H1 (cell line): Measurements from ENCODE around the gene PTPN13. TPM values are rescaled to one million over a fixed set of nuclear protein-coding genes. Genes with fewer than 3 reads are reported as not detected.

Source experiments
- CTCF ChIA-PET: fragments of 300-600 bp; sonication (Branson Sonifier 250); formaldehyde crosslinking; loops from one replicate; lab custom pipeline; 2021; ENCODE audit not compliant: partially characterized antibody; lab: Charles Lee
- POLR2A ChIA-PET: fragments of 300-600 bp; sonication (Branson Sonifier 250); formaldehyde crosslinking; loops from one replicate; lab custom pipeline; 2021; ENCODE audit warnings: inconsistent platforms; ENCODE audit not compliant: partially characterized antibody; lab: Charles Lee
- DNase-seq, 2 experiments: peaks; one replicate each; pipeline versions ENCODE4 v3.0.0 to v3.0.0-alpha.2; 2010 to 2022; ENCODE audit warnings: low spot score in 2 of 2, low read depth in 1 of 2, mixed read lengths in 1 of 2
- FAIRE-seq: peaks from 2 replicates; lab custom pipeline; 2011; peaks lifted over from hg19 to GRCh38; lab: Jason Lieb, UNC
- H2AFZ ChIP-seq: 2 replicates; pipeline ENCODE4 v1.8.1; 2012; ENCODE audit warnings: low read length, inconsistent platforms
- H2AK5ac ChIP-seq: 2 replicates; pipeline ENCODE4 v1.6.1; 2013; ENCODE audit warnings: low read depth, low read length
- H2BK120ac ChIP-seq: replicated peaks from 2 replicates; pipeline ENCODE3; 2013; ENCODE audit warnings: low read depth, low read length, inconsistent platforms
- H2BK12ac ChIP-seq: 2 replicates; pipeline ENCODE4 v1.6.1; 2013; ENCODE audit warnings: low read depth, low read length
- H2BK15ac ChIP-seq: 2 replicates; pipeline ENCODE4 v1.6.1; 2013; ENCODE audit warnings: low read length
- H2BK20ac ChIP-seq: 2 replicates; pipeline ENCODE4 v1.6.1; 2013; ENCODE audit warnings: low read length
- H2BK5ac ChIP-seq: 2 replicates; pipeline ENCODE4 v1.6.1; 2013; ENCODE audit warnings: low read depth, low read length
- H3K14ac ChIP-seq: 2 replicates; pipeline ENCODE4 v1.6.1; 2013; ENCODE audit warnings: inconsistent platforms; ENCODE audit not compliant: insufficient read length
- H3K18ac ChIP-seq: 2 replicates; pipeline ENCODE4 v1.6.1; 2013; ENCODE audit warnings: low read length; ENCODE audit errors: extremely low read depth
- H3K23ac ChIP-seq: 2 replicates; pipeline ENCODE4 v1.6.1; 2013; ENCODE audit warnings: inconsistent platforms; ENCODE audit not compliant: insufficient read length
- H3K23me2 ChIP-seq: 2 replicates; pipeline ENCODE4 v1.6.1; 2013; ENCODE audit warnings: low read depth, low read length
- H3K27ac ChIP-seq: 2 replicates; pipeline ENCODE4 v1.6.1; 2011; ENCODE audit warnings: low read depth, low read length, inconsistent platforms
- H3K27me3 ChIP-seq, 4 experiments: replicated peaks in 1 of 4; 1 replicate in 1 of 4; 2 replicates in 3 of 4; pipeline versions ENCODE4 v1.6.1 to v1.8.1; 2011 to 2013; ENCODE audit warnings: low read length in 3 of 4, mild to moderate bottlenecking in 3 of 4, inconsistent platforms in 2 of 4, mixed read lengths in 2 of 4, moderate library complexity in 1 of 4; ENCODE audit not compliant: control insufficient read depth in 3 of 4, insufficient read depth in 3 of 4; ENCODE audit errors: extremely low read depth in 1 of 4
- H3K36me3 ChIP-seq, 4 experiments: 2 replicates each; pipeline versions ENCODE4 v1.6.1 to v1.8.1; 2011 to 2013; ENCODE audit warnings: mild to moderate bottlenecking in 4 of 4, low read length in 3 of 4, moderate library complexity in 2 of 4, control low read depth in 1 of 4, inconsistent platforms in 1 of 4; ENCODE audit not compliant: insufficient read depth in 4 of 4, control insufficient read depth in 2 of 4
- H3K4ac ChIP-seq: replicated peaks from 2 replicates; pipeline ENCODE3; 2013; ENCODE audit warnings: low read length, low read depth, mixed read lengths, inconsistent platforms; ENCODE audit not compliant: insufficient read length
- H3K4me1 ChIP-seq, 4 experiments: replicated peaks in 1 of 4; 1 replicate in 1 of 4; 2 replicates in 3 of 4; pipeline versions ENCODE4 v1.6.1 to v1.8.1; 2011 to 2013; ENCODE audit warnings: low read length in 3 of 4, inconsistent platforms in 2 of 4, mixed read lengths in 1 of 4; ENCODE audit not compliant: insufficient read depth in 4 of 4, control insufficient read depth in 3 of 4
- H3K4me2 ChIP-seq, 2 experiments: 2 replicates each; pipeline versions ENCODE4 v1.6.1 to v1.8.1; 2011 to 2013; ENCODE audit warnings: low read depth in 2 of 2, low read length in 2 of 2, control low read depth in 1 of 2, inconsistent platforms in 1 of 2, mild to moderate bottlenecking in 1 of 2; ENCODE audit not compliant: insufficient read depth in 1 of 2
- H3K4me3 ChIP-seq, 4 experiments: fragments of 200-600, 300-600 bp in 1 of 4; sonication (generic), shearing (Covaris generic), sonication (Bioruptor Twin) in 1 of 4; 2 replicates each; pipeline versions ENCODE4 v1.5.1 to v1.8.1; 2011 to 2016; ENCODE audit warnings: low read length in 4 of 4, low read depth in 3 of 4, control low read depth in 2 of 4, inconsistent platforms in 2 of 4, mild to moderate bottlenecking in 2 of 4, mixed read lengths in 1 of 4, moderate library complexity in 1 of 4; ENCODE audit not compliant: insufficient read depth in 2 of 4; ENCODE audit errors: extremely low read depth in 1 of 4
- H3K56ac ChIP-seq: replicated peaks from 2 replicates; pipeline ENCODE3; 2013; ENCODE audit warnings: low read depth, mild to moderate bottlenecking, mixed read lengths, low read length, inconsistent platforms; ENCODE audit not compliant: insufficient read length
- H3K79me1 ChIP-seq: 2 replicates; pipeline ENCODE4 v1.6.1; 2013; ENCODE audit warnings: low read depth, low read length, control low read depth
- H3K79me2 ChIP-seq, 2 experiments: 2 replicates each; pipeline versions ENCODE4 v1.6.1 to v1.8.1; 2012 to 2013; ENCODE audit warnings: low read length in 2 of 2, mild to moderate bottlenecking in 2 of 2, inconsistent platforms in 1 of 2; ENCODE audit not compliant: insufficient read depth in 2 of 2, control insufficient read depth in 1 of 2
- H3K9ac ChIP-seq, 4 experiments: replicated peaks in 1 of 4; 1 replicate in 1 of 4; 2 replicates in 3 of 4; pipeline versions ENCODE4 v1.6.1 to v1.8.1; 2011 to 2013; ENCODE audit warnings: low read depth in 3 of 4, low read length in 3 of 4, control low read depth in 2 of 4, mild to moderate bottlenecking in 2 of 4, moderate library complexity in 2 of 4, inconsistent platforms in 1 of 4; ENCODE audit errors: extremely low read depth in 1 of 4
- H3K9me3 ChIP-seq, 2 experiments: 2 replicates each; pipeline versions ENCODE4 v1.6.1 to v1.8.1; 2012 to 2013; ENCODE audit warnings: mild to moderate bottlenecking in 2 of 2, moderate library complexity in 2 of 2, control low read depth in 1 of 2, inconsistent platforms in 1 of 2, low read depth in 1 of 2, low read length in 1 of 2, mixed read lengths in 1 of 2; ENCODE audit not compliant: insufficient read depth in 2 of 2
- H4K20me1 ChIP-seq, 2 experiments: replicated peaks in 1 of 2; 2 replicates each; pipeline versions ENCODE3 to v1.8.1; 2011 to 2013; ENCODE audit warnings: inconsistent platforms in 2 of 2, low read length in 2 of 2, mild to moderate bottlenecking in 1 of 2; ENCODE audit not compliant: insufficient read depth in 2 of 2, control insufficient read depth in 1 of 2
- H4K5ac ChIP-seq: 2 replicates; pipeline ENCODE4 v1.6.1; 2013; ENCODE audit warnings: low read length, low read depth, mixed read lengths, inconsistent platforms; ENCODE audit not compliant: insufficient read length
- H4K8ac ChIP-seq: 2 replicates; pipeline ENCODE4 v1.8.0; 2013; ENCODE audit warnings: mild to moderate bottlenecking, moderate library complexity, low read length, inconsistent platforms; ENCODE audit not compliant: insufficient read depth; ENCODE audit errors: extremely low read depth
- H4K91ac ChIP-seq: replicated peaks from 2 replicates; pipeline ENCODE3; 2013; ENCODE audit warnings: low read length, mixed read lengths, inconsistent platforms; ENCODE audit not compliant: insufficient read length
- ASH2L ChIP-seq: fragments of 200-600, 300-600 bp; sonication (generic); IDR thresholded peaks from one replicate; pipeline ENCODE4 v1.7.1; 2017; ENCODE audit warnings: low read length
- CTBP2 ChIP-seq: IDR thresholded peaks from 2 replicates; pipeline ENCODE4 v1.7.0; 2011; ENCODE audit warnings: borderline replicate concordance, mild to moderate bottlenecking, moderate library complexity, mixed read lengths, low read length; ENCODE audit not compliant: insufficient read depth, insufficient read length
- CTCF ChIP-seq, 3 experiments: IDR thresholded peaks; 1 replicate in 2 of 3; 2 replicates in 1 of 3; pipeline versions ENCODE4 v1.5.1 to v1.6.1; 2011; ENCODE audit warnings: low read length in 3 of 3, mild to moderate bottlenecking in 3 of 3, inconsistent platforms in 2 of 3, low read depth in 1 of 3, moderate library complexity in 1 of 3; ENCODE audit not compliant: insufficient read depth in 1 of 3; ENCODE audit errors: control extremely low read depth in 1 of 3
- EP300 ChIP-seq, 2 experiments: IDR thresholded peaks; 1 replicate in 1 of 2; 2 replicates in 1 of 2; pipeline ENCODE4 v1.6.1; 2011 to 2012; ENCODE audit warnings: low read depth in 2 of 2, low read length in 2 of 2, mild to moderate bottlenecking in 2 of 2, borderline replicate concordance in 1 of 2, inconsistent platforms in 1 of 2, moderate library complexity in 1 of 2
- NRF1 ChIP-seq: IDR thresholded peaks from 2 replicates; pipeline ENCODE4 v1.6.1; 2011; ENCODE audit warnings: mild to moderate bottlenecking, low read depth, low read length, improper control_type of control experiment
- RNF2 ChIP-seq: fragments of 200-900, 300-1000 bp; sonication (generic); IDR thresholded peaks from 2 replicates; pipeline ENCODE4 v1.7.1; 2016; ENCODE audit warnings: borderline replicate concordance, low read depth, mild to moderate bottlenecking, antibody characterized with exemption, low read length; ENCODE audit not compliant: poor library complexity, severe bottlenecking; ENCODE audit errors: missing control alignments
- SIRT6 ChIP-seq: IDR thresholded peaks from one replicate; pipeline ENCODE4 v1.7.1; 2012; ENCODE audit warnings: low read length, inconsistent platforms
- SP2 ChIP-seq: IDR thresholded peaks from 2 replicates; pipeline ENCODE4 v1.6.1; 2012; ENCODE audit warnings: mild to moderate bottlenecking, low read length, inconsistent platforms
- TAF1 ChIP-seq: IDR thresholded peaks from 2 replicates; pipeline ENCODE4 v1.6.1; 2011; ENCODE audit warnings: mild to moderate bottlenecking, low read depth, low read length
- TBP ChIP-seq: IDR thresholded peaks from 2 replicates; pipeline ENCODE4 v1.6.1; 2011; ENCODE audit warnings: low read depth, low read length, improper control_type of control experiment
- WGBS, 2 experiments: shearing (Covaris generic) in 1 of 2; methylation state at CpG; one replicate each; pipeline versions ENCODE4 v1.1.6 to v1.1.7; 2013 to 2015; ENCODE audit warnings: low lambda C conversion rate in 2 of 2, mixed read lengths in 2 of 2, inconsistent platforms in 1 of 2, low coverage in 1 of 2, missing lambda C conversion rate in 1 of 2; ENCODE audit not compliant: insufficient replicate concordance in 2 of 2, insufficient coverage in 1 of 2, insufficient read length in 1 of 2; ENCODE audit errors: extremely low coverage in 1 of 2, missing lambda C conversion rate in 1 of 2; 5-methylcytosine and 5-hydroxymethylcytosine counted together
- polyA plus RNA-seq, 7 experiments: library from polyadenylated mRNA; depleted of rRNA in 3 of 7; stranded (reverse) in 5 of 7; unstranded in 2 of 7; fragments of >200 nt in 5 of 7; fragments of 200-250 nt in 2 of 7; gene quantifications; 1 replicate in 5 of 7; 2 replicates in 1 of 7; 4 replicates in 1 of 7; pipeline versions ENCODE4 v1.2.1 to v1.2.3, GENCODE V29; 2011 to 2013; ENCODE audit warnings: missing spikeins in 2 of 7, mixed read lengths in 2 of 7
- total RNA-seq: library from RNA; stranded (reverse); fragmentation: NEBNext Ultra II Directional; extraction: Animal tissue kit (Norgen Biotek cat#: 25700); gene quantifications from 2 replicates; pipeline ENCODE4 v1.2.1, GENCODE V29; 2021

The PTPN13 gene
- total and polyA plus RNA-seq, 2 of the 8 experiments (the other 6 are each of a cell fraction or from before 2014, with no cell fraction given): 12.7 to 57.9 TPM

- Histone ChIP-seq H2BK120ac (no peak overlapping the region), H3K4me3 (no peak overlapping the region), H3K14ac (no peak overlapping the region), H2AFZ (no peak overlapping the region), H2BK12ac (no peak overlapping the region), H3K27ac (no peak overlapping the region), H4K20me1 (no peaks in the 10 kb centered on the region), H3K23me2 (no peaks in the 10 kb centered on the region), H2BK5ac (no peak overlapping the region), H4K8ac (no peak overlapping the region), H3K9me3 (no peaks in the 10 kb centered on the region), H2AK5ac (no peak overlapping the region), H3K4me2 (no peak overlapping the region), H2BK15ac (no peak overlapping the region), H3K56ac (no peak overlapping the region), H3K18ac (no peak overlapping the region), H3K23ac (no peak overlapping the region), H3K79me1 (no peaks in the 10 kb centered on the region), H3K79me2 (no peaks in the 10 kb centered on the region), H4K91ac (no peak overlapping the region), H3K4me1 (peaks cover 0 to 3% (median 0%) of the 10 kb centered on the region in 4 experiments; a peak in 1 of 7 replicates), H2BK20ac (no peak overlapping the region), H3K27me3 (no peaks in the 10 kb centered on the region), H3K9ac (no peak overlapping the region), H4K5ac (no peak overlapping the region), H3K4ac (no peak overlapping the region), H3K36me3 (peaks cover 0 to 38% (median 15%) of the 10 kb centered on the region in 4 experiments; a peak in 6 of 8 replicates)
- no peak for DNase-seq
- ChIA-PET POLR2A (interaction anchor here (1.6 kb wide), 1 partner anchor 16 kb away, joined by 4 read pairs; no protein-coding TSS in a partner anchor), CTCF (interaction anchor here (0.5 to 0.6 kb wide), 2 partner anchors 14 to 1917 kb away, joined by 3 read pairs; no protein-coding TSS in a partner anchor)
- no peak for FAIRE-seq
- WGBS, 2 experiments: 91% methylated on average over 1 of the region's 1 CpG; no CpG with 5 or more reads in 1 of the 2 experiments
- TF ChIP-seq EP300 (IDR thresholded peaks at IDR 0.05; ENCODE audit: borderline replicate concordance in 1 of 2, low read depth in 2 of 2, low read length in 2 of 2): no peak
- no peak for TF ChIP-seq TBP
- TF ChIP-seq CTBP2: no peak
- no peak for TF ChIP-seq SIRT6
- no peak for TF ChIP-seq SP2
- TF ChIP-seq NRF1: no peak
- no peak for TF ChIP-seq CTCF (IDR thresholded peaks at IDR 0.05; ENCODE audit: control extremely low read depth in 1 of 3, insufficient read depth in 1 of 3, low read depth in 1 of 3, low read length in 3 of 3)
- TF ChIP-seq ASH2L: no peak
- TF ChIP-seq RNF2: no peak
- TF ChIP-seq TAF1: no peak
Measured at GRCh38 chr4:86815653-86816052, 221.5 kb downstream of the PTPN13 start.
